ENCODE results near the gene CDH4. TPM values are rescaled to one million over a fixed set of nuclear protein-coding genes. Genes with fewer than 3 reads are reported as not detected.

Gene CDH4
- total RNA-seq, 1 donor from 2014 or later = 2.9 TPM

- Mint-ChIP-seq H3K9me3 (peaks cover 20% of the 10 kb centered on the region), H3K27me3 (ENCODE audit: insufficient read depth, low read depth) (peaks cover 6% of the 10 kb centered on the region), H3K4me1 (peaks cover 31% of the 10 kb centered on the region), H3K36me3 (peaks cover 5% of the 10 kb centered on the region), H3K4me3 (no peak overlapping the region), H3K27ac (no peak overlapping the region)
- no peaks in the 10 kb centered on the region for H4K20me1 ChIP-seq (ENCODE audit: low read depth)
- peaks cover 3% of the 10 kb centered on the region for H3K4me1 ChIP-seq
- no peaks in the 10 kb centered on the region for H3K9me3 ChIP-seq (ENCODE audit: low read depth)
- no peak for TF ChIP-seq EZH2phosphoT487 (IDR thresholded peaks at IDR 0.05)
- TF ChIP-seq CTCF (IDR thresholded peaks at IDR 0.05) = no peak
- no peak for TF ChIP-seq EZH2 (IDR thresholded peaks at IDR 0.05)
- no peaks in the 10 kb centered on the region for H3K79me2 ChIP-seq (ENCODE audit: low read depth)
- no peaks in the 10 kb centered on the region for H3K27me3 ChIP-seq
- DNase-seq (ENCODE audit: low spot score) = no peak
- no peak overlapping the region for H2AFZ ChIP-seq (replicated peaks)
- no peak overlapping the region for H3K27ac ChIP-seq
- H3F3A ChIP-seq (ENCODE audit: low read depth) = no peaks in the 10 kb centered on the region
- H3K9ac ChIP-seq = no peak overlapping the region
- no peak overlapping the region for H3K4me2 ChIP-seq
- H3K36me3 ChIP-seq = no peaks in the 10 kb centered on the region
- H3K4me3 ChIP-seq = no peak overlapping the region
Measured at GRCh38 chr20:61587681-61588289, 335.7 kb downstream of the CDH4 start.

GRCh38 chr20:61588411-61589385 is 336.6 kb downstream of the CDH4 start:
- Histone ChIP-seq H3K27ac (no peak overlapping the region), H3K27me3 (no peaks in the 10 kb centered on the region), H4K20me1 (ENCODE audit: low read depth) (no peaks in the 10 kb centered on the region), H3K9ac (no peak overlapping the region), H2AFZ (replicated peaks) (no peak overlapping the region), H3K79me2 (ENCODE audit: low read depth) (no peaks in the 10 kb centered on the region), H3K4me3 (no peak overlapping the region), H3F3A (ENCODE audit: low read depth) (no peaks in the 10 kb centered on the region), H3K9me3 (ENCODE audit: low read depth) (no peaks in the 10 kb centered on the region), H3K4me2 (no peak overlapping the region), H3K36me3 (no peaks in the 10 kb centered on the region), H3K4me1 (peaks cover 3% of the 10 kb centered on the region)
- Mint-ChIP-seq H3K27me3 (ENCODE audit: insufficient read depth, low read depth) (peaks cover 7% of the 10 kb centered on the region), H3K9me3 (peaks cover 27% of the 10 kb centered on the region), H3K4me3 (no peak overlapping the region), H3K27ac (peak overlapping the region; percentile 12), H3K36me3 (peaks cover 7% of the 10 kb centered on the region), H3K4me1 (peaks cover 29% of the 10 kb centered on the region)
- no peak for DNase-seq (ENCODE audit: low spot score)
- TF ChIP-seq CTCF (IDR thresholded peaks at IDR 0.05) (no peak), EZH2 (IDR thresholded peaks at IDR 0.05) (no peak), EZH2phosphoT487 (IDR thresholded peaks at IDR 0.05) (no peak)

GRCh38 chr20:61590236-61590635 is 338.2 kb downstream of the CDH4 start:
- Histone ChIP-seq H4K20me1 (ENCODE audit: low read depth) (no peaks in the 10 kb centered on the region), H3K4me2 (no peak overlapping the region), H3K27ac (no peak overlapping the region), H3K4me3 (no peak overlapping the region), H3K27me3 (no peaks in the 10 kb centered on the region), H3F3A (ENCODE audit: low read depth) (no peaks in the 10 kb centered on the region), H3K79me2 (ENCODE audit: low read depth) (no peaks in the 10 kb centered on the region), H2AFZ (replicated peaks) (no peak overlapping the region), H3K9me3 (ENCODE audit: low read depth) (no peaks in the 10 kb centered on the region), H3K9ac (no peak overlapping the region), H3K36me3 (no peaks in the 10 kb centered on the region), H3K4me1 (peaks cover 3% of the 10 kb centered on the region)
- Mint-ChIP-seq H3K4me1 (peaks cover 20% of the 10 kb centered on the region), H3K4me3 (no peak overlapping the region), H3K9me3 (peaks cover 27% of the 10 kb centered on the region), H3K36me3 (peaks cover 7% of the 10 kb centered on the region), H3K27ac (no peak overlapping the region), H3K27me3 (ENCODE audit: insufficient read depth, low read depth) (peaks cover 7% of the 10 kb centered on the region)
- no peak for DNase-seq (ENCODE audit: low spot score)
- TF ChIP-seq EZH2 (IDR thresholded peaks at IDR 0.05) = no peak
- TF ChIP-seq EZH2phosphoT487 (IDR thresholded peaks at IDR 0.05) = no peak
- TF ChIP-seq CTCF (IDR thresholded peaks at IDR 0.05) = no peak

Data from neural progenitor cell (in vitro differentiated cells).